ENCODE measurements around the gene CT45A8. TPM values are rescaled to one million over a fixed set of nuclear protein-coding genes. Genes with fewer than 3 reads are reported as not detected.
"Not testable (repeated sequence)": the region's sequence is repeated elsewhere in the genome, so short reads cannot be mapped to it uniquely, and the experiment has no call there.

CT45A8 gene
- total RNA-seq, 6 experiments from 2014 or later: not detected

DNA sequence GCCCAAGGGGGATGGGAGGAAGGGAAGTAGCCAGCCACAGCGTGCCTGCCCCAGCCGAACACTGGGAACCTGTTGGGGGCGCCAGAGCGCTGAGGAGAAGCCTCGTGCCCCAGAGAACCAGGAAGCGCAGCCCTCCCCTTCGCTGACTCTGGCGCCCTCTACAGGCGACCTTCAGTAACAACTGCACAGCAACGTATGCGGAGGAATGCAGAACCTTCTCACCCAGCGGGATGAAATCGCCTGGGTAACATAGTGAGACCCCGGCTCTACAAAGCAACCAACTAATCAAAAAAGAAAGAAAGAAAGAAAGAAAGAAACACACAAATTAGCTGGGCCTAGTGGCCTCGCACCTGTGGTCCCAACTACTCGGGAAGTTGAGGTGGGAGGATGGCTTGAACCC is 51.7 kb downstream of the CT45A8 start, which contains the start of gene CT45A6:
Gene CT45A6 (minus strand): TSS at position 101 of the 400 bp plus-strand sequence. CDS start 3,794 bp downstream, outside the sequence.
- not testable (repeated sequence) for H3K36me3 Mint-ChIP-seq (ENCODE audit: low read depth); DNase-seq; H3K4me1 Mint-ChIP-seq (ENCODE audit: low read depth); H3K27me3 Mint-ChIP-seq (ENCODE audit: insufficient read depth); H3K9me3 Mint-ChIP-seq; H3K4me3 Mint-ChIP-seq; H3K27ac Mint-ChIP-seq

Other genes with a start within 250 kb of the CT45A8 start
- gene CT45A1, start 140.9 kb downstream of the CT45A8 start, total RNA-seq (2021; fragmentation: NEBNext Ultra II Directional; extraction: Animal tissue kit (Norgen Biotek cat#: 25700)): not detected
- not detected for gene CT45A3, start 86.3 kb downstream of the CT45A8 start, total RNA-seq (2021; fragmentation: NEBNext Ultra II Directional; extraction: Animal tissue kit (Norgen Biotek cat#: 25700))
- not detected for gene CT45A5, start 69.0 kb downstream of the CT45A8 start, total RNA-seq (2021; fragmentation: NEBNext Ultra II Directional; extraction: Animal tissue kit (Norgen Biotek cat#: 25700))
- not detected for gene CT45A6, start 51.8 kb downstream of the CT45A8 start, total RNA-seq (2021; fragmentation: NEBNext Ultra II Directional; extraction: Animal tissue kit (Norgen Biotek cat#: 25700))
- gene CT45A2, start 34.5 kb downstream of the CT45A8 start, total RNA-seq (2021; fragmentation: NEBNext Ultra II Directional; extraction: Animal tissue kit (Norgen Biotek cat#: 25700)): not detected
- gene CT45A7, start 17.3 kb downstream of the CT45A8 start, total RNA-seq (2021; fragmentation: NEBNext Ultra II Directional; extraction: Animal tissue kit (Norgen Biotek cat#: 25700)): not detected
- not detected for gene CT45A9, start 17.3 kb upstream of the CT45A8 start, total RNA-seq (2021; fragmentation: NEBNext Ultra II Directional; extraction: Animal tissue kit (Norgen Biotek cat#: 25700))
- gene CT45A10, start 38.9 kb upstream of the CT45A8 start, total RNA-seq (2021; fragmentation: NEBNext Ultra II Directional; extraction: Animal tissue kit (Norgen Biotek cat#: 25700)): not detected
- not detected for gene SAGE1, start 39.2 kb upstream of the CT45A8 start, total RNA-seq (2021; fragmentation: NEBNext Ultra II Directional; extraction: Animal tissue kit (Norgen Biotek cat#: 25700))
- 10 to 100 TPM; 28.5 to 34.4 (median 31.5) TPM for gene MMGT1, start 119.5 kb upstream of the CT45A8 start, total RNA-seq (2021; fragmentation: NEBNext Ultra II Directional; extraction: Animal tissue kit (Norgen Biotek cat#: 25700))
- 10 to 100 TPM; 16.0 to 22.7 (median 18.6) TPM for gene SLC9A6, start 130.9 kb upstream of the CT45A8 start, total RNA-seq (2021; fragmentation: NEBNext Ultra II Directional; extraction: Animal tissue kit (Norgen Biotek cat#: 25700))